Central memory CD8-positive, alpha-beta T cell (primary cell): ENCODE results near the gene MBNL1.

Experiments
- ATAC-seq: fragments of 150-1000 bp; cut with Tn5 transposase; replicated peaks from 2 replicates; pipeline ENCODE4 v1.10.0; 2022; ENCODE audit warnings: mild to moderate bottlenecking, moderate FRiP score, moderate number of reproducible peaks; ENCODE audit not compliant: poor library complexity, severe bottlenecking; ENCODE audit errors: extremely low read depth
- DNase-seq, 2 donors: peaks; one replicate each; pipeline ENCODE4 v3.0.0; 2021; ENCODE audit warnings: low spot score in 2 of 2
- H3K27ac Mint-ChIP-seq: one replicate; pipeline ENCODE4 v1.8.0; 2022; ENCODE audit warnings: low read depth, mild to moderate bottlenecking, moderate library complexity, mixed read lengths
- H3K27me3 Mint-ChIP-seq: one replicate; pipeline ENCODE4 v1.8.0; 2022; ENCODE audit warnings: mixed read lengths
- H3K36me3 Mint-ChIP-seq: one replicate; pipeline ENCODE4 v1.8.0; 2022; ENCODE audit warnings: mild to moderate bottlenecking, moderate library complexity, mixed read lengths; ENCODE audit not compliant: insufficient read depth
- H3K4me1 Mint-ChIP-seq: one replicate; pipeline ENCODE4 v1.8.0; 2022; ENCODE audit warnings: mixed read lengths
- H3K4me3 Mint-ChIP-seq: one replicate; pipeline ENCODE4 v1.8.0; 2022; ENCODE audit warnings: mild to moderate bottlenecking, moderate library complexity, mixed read lengths
- H3K9me3 Mint-ChIP-seq: one replicate; pipeline ENCODE4 v1.8.0; 2022; ENCODE audit warnings: mixed read lengths

The MBNL1 gene

DNA sequence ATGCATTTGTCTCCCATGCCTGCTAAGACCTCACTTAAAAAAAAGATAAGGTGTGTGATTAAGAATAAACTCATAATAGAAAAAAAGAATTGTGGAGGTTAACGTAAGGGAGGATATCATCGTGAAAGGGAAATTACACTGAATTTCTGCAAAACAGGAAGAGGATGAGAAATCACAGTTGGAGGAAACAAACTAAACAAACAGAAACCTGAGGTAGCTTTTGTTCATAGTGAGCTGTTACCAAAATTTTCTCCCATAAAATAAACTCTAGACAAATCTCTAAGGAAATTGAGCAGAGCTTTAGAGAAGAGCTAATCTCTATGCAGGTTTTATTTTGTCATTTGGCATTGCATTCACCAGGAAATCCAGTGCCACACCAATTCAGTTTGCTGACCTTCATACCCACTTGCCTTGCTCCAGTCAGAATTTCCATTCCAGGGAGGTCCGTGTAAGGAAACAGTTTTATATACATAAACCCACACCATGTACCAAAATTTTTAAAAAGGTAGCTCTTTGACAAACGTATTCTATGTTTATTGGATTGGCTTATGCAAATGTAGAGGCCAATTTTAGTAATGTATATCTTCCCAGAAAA lies 231.2 kb downstream of the MBNL1 start:
- peaks cover 6% of the 10 kb centered on the region for H3K9me3 Mint-ChIP-seq

DNA sequence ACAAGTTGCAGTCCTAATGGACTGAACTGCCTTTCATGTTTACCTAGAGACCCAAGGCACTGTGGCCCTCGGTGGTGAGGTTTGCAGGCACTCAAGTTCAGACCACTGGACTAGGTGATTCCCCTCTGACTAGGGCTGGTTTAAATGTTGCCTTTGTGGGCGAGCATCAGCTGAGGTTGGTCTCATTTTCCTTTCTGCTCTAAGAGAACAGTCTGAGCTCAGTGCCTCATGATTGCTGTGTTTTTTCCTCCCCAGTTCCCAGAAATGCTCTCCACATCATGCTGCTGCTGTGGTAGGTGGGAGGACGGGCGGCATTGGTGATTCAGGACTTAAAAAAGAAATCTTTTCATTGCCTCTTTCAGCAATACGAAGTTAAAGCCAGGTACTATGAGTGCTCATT lies 237.2 kb downstream of the MBNL1 start:
- peaks cover 32% of the 10 kb centered on the region for H3K27me3 Mint-ChIP-seq
- H3K9me3 Mint-ChIP-seq, result peaks cover 6% of the 10 kb centered on the region
- ATAC-seq, result no peak
- H3K4me1 Mint-ChIP-seq, result no peaks in the 10 kb centered on the region
- no peak for DNase-seq
- H3K27ac Mint-ChIP-seq, result no peak overlapping the region
- H3K36me3 Mint-ChIP-seq, result no peaks in the 10 kb centered on the region
- no peak overlapping the region for H3K4me3 Mint-ChIP-seq

More for the DNA sequence above, 231.2 kb downstream of the MBNL1 start:
- H3K4me1 Mint-ChIP-seq, result no peaks in the 10 kb centered on the region
- H3K27ac Mint-ChIP-seq, result no peak overlapping the region
- ATAC-seq (no peak), DNase-seq (no peak)
- no peak overlapping the region for H3K4me3 Mint-ChIP-seq
- peaks cover 18% of the 10 kb centered on the region for H3K27me3 Mint-ChIP-seq
- no peaks in the 10 kb centered on the region for H3K36me3 Mint-ChIP-seq

DNA sequence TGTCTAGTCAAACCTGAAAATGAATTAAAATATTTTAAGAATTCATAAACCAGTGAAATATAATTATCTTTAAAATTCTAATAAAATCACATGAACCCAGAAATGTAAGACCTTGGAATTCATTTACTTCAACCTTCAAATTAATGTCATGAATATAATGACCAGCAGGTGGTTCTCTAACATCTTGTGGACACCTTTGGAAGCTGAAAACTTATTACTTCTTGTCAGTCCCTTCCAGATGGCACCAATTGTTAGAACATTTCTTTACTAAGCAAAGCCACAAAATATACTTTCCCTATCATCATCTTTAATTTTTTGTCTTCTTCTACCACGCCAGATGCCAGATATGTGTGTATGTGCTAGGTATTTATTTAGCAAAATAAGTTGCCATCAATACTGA lies 240.0 kb downstream of the MBNL1 start:
- Mint-ChIP-seq H3K27me3 (peaks cover 27% of the 10 kb centered on the region), H3K4me3 (no peak overlapping the region), H3K36me3 (no peaks in the 10 kb centered on the region), H3K27ac (no peak overlapping the region), H3K9me3 (no peaks in the 10 kb centered on the region), H3K4me1 (no peaks in the 10 kb centered on the region)
- ATAC-seq (no peak), DNase-seq (no peak)

DNA sequence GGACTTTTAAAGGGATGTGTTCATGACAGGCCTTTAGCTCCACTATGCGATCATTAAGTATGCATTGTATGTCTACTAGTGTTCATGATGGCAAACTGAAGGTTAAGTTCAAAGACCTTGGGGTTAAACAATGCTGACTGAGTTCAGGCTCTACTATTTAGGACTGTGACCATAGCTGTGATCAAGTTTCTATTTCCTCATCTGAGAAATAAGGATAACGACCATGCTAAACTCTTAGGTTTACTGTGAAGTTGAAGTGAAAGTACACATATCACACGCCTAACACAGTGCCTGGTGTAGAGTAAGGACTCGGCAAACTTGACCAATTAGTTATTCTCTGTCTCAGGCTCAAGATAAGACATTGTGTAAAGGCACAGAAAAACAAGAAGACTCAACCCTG lies 243.2 kb downstream of the MBNL1 start:
- Mint-ChIP-seq H3K4me1 (no peaks in the 10 kb centered on the region), H3K27ac (no peak overlapping the region), H3K27me3 (peaks cover 13% of the 10 kb centered on the region), H3K9me3 (no peaks in the 10 kb centered on the region), H3K4me3 (no peak overlapping the region), H3K36me3 (peaks cover 2% of the 10 kb centered on the region)
- DNase-seq (no peak), ATAC-seq (no peak)

DNA sequence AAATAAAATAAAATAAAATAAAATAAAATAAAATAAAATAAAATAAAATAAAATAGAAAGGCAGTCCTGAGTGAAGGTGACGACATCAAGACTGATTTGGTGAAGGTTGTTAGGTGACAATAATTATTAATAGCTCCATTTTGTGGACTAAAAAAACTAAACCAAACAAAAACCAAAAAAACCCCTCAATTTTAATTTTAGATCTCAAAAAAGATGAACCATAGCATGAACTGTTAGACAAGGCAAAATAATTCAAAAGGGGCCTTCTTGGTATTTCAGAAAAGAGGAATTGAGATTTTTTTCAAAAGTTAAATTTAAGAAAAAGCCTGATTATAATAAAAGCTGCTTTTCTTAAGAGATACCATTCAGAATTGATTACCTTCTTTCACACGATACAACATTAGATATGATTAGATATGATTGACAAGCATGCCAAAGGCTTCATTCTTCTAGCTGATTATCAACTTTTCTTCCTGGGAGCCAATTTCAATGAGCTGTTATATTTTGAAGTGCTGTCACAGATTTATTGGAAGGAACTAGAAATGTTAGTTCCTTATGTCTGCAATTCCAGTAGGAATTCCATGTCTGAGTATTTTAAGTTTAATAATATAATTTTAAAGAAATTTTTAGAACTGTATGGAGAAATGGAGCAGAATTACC lies 244.7 kb downstream of the MBNL1 start:
- no peak for ATAC-seq
- H3K27me3 Mint-ChIP-seq, result peaks cover 13% of the 10 kb centered on the region
- DNase-seq, result no peak
- no peaks in the 10 kb centered on the region for H3K4me1 Mint-ChIP-seq
- no peaks in the 10 kb centered on the region for H3K9me3 Mint-ChIP-seq
- no peak overlapping the region for H3K27ac Mint-ChIP-seq
- H3K4me3 Mint-ChIP-seq, result no peak overlapping the region
- peaks cover 4% of the 10 kb centered on the region for H3K36me3 Mint-ChIP-seq
